Fibroblast of skin of abdomen (primary cell): ENCODE results near the gene MLXIPL.
"Not testable (repeated sequence)": the region's sequence is repeated elsewhere in the genome, so short reads cannot be mapped to it uniquely, and the experiment has no call there.

Experiments
- DNase-seq: peaks from one replicate; pipeline ENCODE4 v3.0.0-alpha.2; 2013

The MLXIPL gene

GRCh38 chr7:73611017-73611555 lies 13.2 kb downstream of the MLXIPL start:
- DNase-seq: no peak

- no peak for DNase-seq
These were observed 14.2 kb downstream of the MLXIPL start for GRCh38 chr7:73610105-73610504.

- not testable (repeated sequence) for DNase-seq
These were observed 16.7 kb downstream of the MLXIPL start for GRCh38 chr7:73607692-73607983.

GRCh38 chr7:73606801-73607691 lies 17.3 kb downstream of the MLXIPL start:
- DNase-seq: peak; percentile 35

GRCh38 chr7:73605601-73606220 lies 18.6 kb downstream of the MLXIPL start:
- no peak for DNase-seq

GRCh38 chr7:73602721-73603651 lies 21.3 kb downstream of the MLXIPL start:
- DNase-seq: no peak

GRCh38 chr7:73599916-73600315 lies 24.4 kb downstream of the MLXIPL start:
- no peak for DNase-seq

GRCh38 chr7:73599151-73599882 lies 25.0 kb downstream of the MLXIPL start:
- no peak for DNase-seq

GRCh38 chr7:73597978-73598782 lies 26.1 kb downstream of the MLXIPL start:
- DNase-seq: no peak

- DNase-seq: no peak
These were observed 27.9 kb downstream of the MLXIPL start for GRCh38 chr7:73596191-73597065.

- DNase-seq: no peak
These were observed 29.0 kb downstream of the MLXIPL start for GRCh38 chr7:73595358-73595757.

- DNase-seq: no peak
These were observed 30.9 kb downstream of the MLXIPL start for GRCh38 chr7:73593207-73594045.

- no peak for DNase-seq
These were observed 37.4 kb downstream of the MLXIPL start for GRCh38 chr7:73586911-73587310.

GRCh38 chr7:73585196-73585595 lies 39.1 kb downstream of the MLXIPL start:
- DNase-seq: no peak

GRCh38 chr7:73582664-73583202 lies 41.6 kb downstream of the MLXIPL start:
- no peak for DNase-seq

GRCh38 chr7:73581006-73581405 lies 43.3 kb downstream of the MLXIPL start:
- not testable (repeated sequence) for DNase-seq

- peak; percentile 98 for DNase-seq
These were observed 45.8 kb downstream of the MLXIPL start, which contains the start of gene TBL2 for GRCh38 chr7:73578342-73579128. Gene TBL2 (minus strand): TSS chr7:73578579. CDS start chr7:73578549, 30 bp downstream.
